GM19351 (cell line): Measurements from ENCODE around the gene MUC6.
"Not testable (repeated sequence)": the region's sequence is repeated elsewhere in the genome, so short reads cannot be mapped to it uniquely, and the experiment has no call there.

Experiments used
- ATAC-seq: cut with Tn5 transposase; IDR thresholded peaks from one replicate; pipeline ENCODE4 v1.9.1; 2021; ENCODE audit warnings: mild to moderate bottlenecking, moderate library complexity; ENCODE audit not compliant: unreplicated experiment

MUC6 gene

GRCh38 chr11:991711-992307 lies 44.7 kb downstream of the MUC6 start:
- no peak for ATAC-seq

GRCh38 chr11:991034-991433 lies 45.5 kb downstream of the MUC6 start:
- no peak for ATAC-seq

- ATAC-seq, result no peak
Measured at GRCh38 chr11:990101-990500, 46.4 kb downstream of the MUC6 start.

GRCh38 chr11:987671-988070 lies 48.8 kb downstream of the MUC6 start:
- no peak for ATAC-seq

- no peak for ATAC-seq
Measured at GRCh38 chr11:986952-987305, 49.6 kb downstream of the MUC6 start.

GRCh38 chr11:986270-986951 lies 50.1 kb downstream of the MUC6 start:
- ATAC-seq, result no peak

- no peak for ATAC-seq
Measured at GRCh38 chr11:985848-986247, 50.7 kb downstream of the MUC6 start.

- no peak for ATAC-seq
Measured at GRCh38 chr11:985406-985805, 51.1 kb downstream of the MUC6 start.

GRCh38 chr11:984546-984945 lies 52.0 kb downstream of the MUC6 start:
- ATAC-seq, result no peak

GRCh38 chr11:981764-982163 lies 54.8 kb downstream of the MUC6 start:
- no peak for ATAC-seq

GRCh38 chr11:980438-981357 lies 55.8 kb downstream of the MUC6 start:
- ATAC-seq, result no peak

- no peak for ATAC-seq
Measured at GRCh38 chr11:978781-979180, 57.7 kb downstream of the MUC6 start.

GRCh38 chr11:977830-978720 lies 58.4 kb downstream of the MUC6 start:
- ATAC-seq, result no peak

GRCh38 chr11:976431-977160 lies 59.9 kb downstream of the MUC6 start:
- no peak for ATAC-seq

GRCh38 chr11:975827-976226 lies 60.7 kb downstream of the MUC6 start:
- ATAC-seq, result no peak

- ATAC-seq, result not testable (repeated sequence)
Measured at GRCh38 chr11:975376-975775, 61.1 kb downstream of the MUC6 start.

- no peak for ATAC-seq
Measured at GRCh38 chr11:973237-973636, 63.3 kb downstream of the MUC6 start.

- ATAC-seq, result no peak
Measured at GRCh38 chr11:972523-973211, 63.9 kb downstream of the MUC6 start.

- ATAC-seq, result no peak
Measured at GRCh38 chr11:971731-972365, 64.7 kb downstream of the MUC6 start.
